GM06990 (cell line): ENCODE results near the gene PDX1.

ENCODE experiments used
- DNase-seq: peaks from one replicate; pipeline ENCODE4 v3.0.0-alpha.2; 2011; ENCODE audit not compliant: insufficient read length; ENCODE audit errors: extremely low read depth
- H3K27me3 ChIP-seq: replicated peaks from 2 replicates; pipeline ENCODE4 v1.6.0; 2011; ENCODE audit warnings: low read length; ENCODE audit not compliant: control insufficient read depth, insufficient read depth
- H3K36me3 ChIP-seq: 2 replicates; pipeline ENCODE4 v1.5.1; 2011; ENCODE audit warnings: low read length; ENCODE audit not compliant: control insufficient read depth, insufficient read depth
- H3K4me3 ChIP-seq: replicated peaks from 2 replicates; pipeline ENCODE4 v1.5.1; 2011; ENCODE audit warnings: low read depth, mild to moderate bottlenecking, control low read depth, low read length
- TF ChIP-seq, protein P1 (sequence below): IDR thresholded peaks from 2 replicates; pipeline ENCODE4 v1.5.1; 2011; ENCODE audit warnings: low read length, control low read depth, mild to moderate bottlenecking, inconsistent platforms; ENCODE audit not compliant: insufficient read depth, poor library complexity, severe bottlenecking

The PDX1 gene

DNA sequence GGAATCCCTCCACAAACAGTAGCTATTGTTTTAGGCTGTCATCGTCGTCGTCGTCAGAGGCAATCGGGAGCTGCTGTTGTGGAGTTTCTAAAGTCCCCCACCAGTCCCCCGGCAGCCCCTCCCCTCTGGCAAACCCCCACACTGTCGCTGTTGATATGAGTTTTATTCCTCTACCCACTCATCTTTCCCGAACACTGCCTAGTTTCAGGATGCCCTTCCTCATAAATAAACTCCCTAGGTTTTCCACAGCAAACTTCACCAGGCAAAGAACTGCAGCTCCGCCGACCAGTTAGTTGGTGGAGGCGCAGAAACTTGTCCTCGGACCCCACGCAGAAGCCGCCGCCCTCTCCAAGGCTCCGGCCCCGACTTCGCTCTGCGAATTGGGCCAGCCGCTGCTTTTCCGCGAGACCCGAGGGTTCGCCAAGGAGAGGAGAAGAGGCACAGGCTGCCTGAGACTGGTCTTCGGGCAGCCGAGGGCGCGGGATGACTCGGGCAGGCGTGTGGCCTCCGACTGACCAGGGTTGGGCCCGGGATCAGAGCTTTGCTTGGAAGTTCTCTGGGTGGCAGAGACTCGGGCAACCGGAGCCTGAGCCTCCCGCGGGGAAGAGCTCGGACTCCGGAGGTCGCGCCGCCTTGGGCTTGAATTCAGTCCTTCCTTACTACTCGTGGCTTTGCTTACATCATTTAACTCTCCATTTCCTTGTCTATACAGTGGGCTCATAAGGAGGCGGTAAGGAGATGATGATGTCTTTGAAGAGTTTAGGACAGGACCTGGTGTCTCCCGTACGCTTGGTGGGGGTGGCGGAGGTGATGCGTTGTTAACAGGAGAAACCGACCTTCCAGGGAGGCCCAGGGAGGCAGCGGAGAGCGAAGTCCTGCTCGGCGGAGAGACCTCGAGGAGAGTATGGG is 7.9 kb downstream of the PDX1 start:
- DNase-seq, result no peak
- H3K36me3 ChIP-seq, result no peaks in the 10 kb centered on the region
- TF ChIP-seq, protein P1, sequence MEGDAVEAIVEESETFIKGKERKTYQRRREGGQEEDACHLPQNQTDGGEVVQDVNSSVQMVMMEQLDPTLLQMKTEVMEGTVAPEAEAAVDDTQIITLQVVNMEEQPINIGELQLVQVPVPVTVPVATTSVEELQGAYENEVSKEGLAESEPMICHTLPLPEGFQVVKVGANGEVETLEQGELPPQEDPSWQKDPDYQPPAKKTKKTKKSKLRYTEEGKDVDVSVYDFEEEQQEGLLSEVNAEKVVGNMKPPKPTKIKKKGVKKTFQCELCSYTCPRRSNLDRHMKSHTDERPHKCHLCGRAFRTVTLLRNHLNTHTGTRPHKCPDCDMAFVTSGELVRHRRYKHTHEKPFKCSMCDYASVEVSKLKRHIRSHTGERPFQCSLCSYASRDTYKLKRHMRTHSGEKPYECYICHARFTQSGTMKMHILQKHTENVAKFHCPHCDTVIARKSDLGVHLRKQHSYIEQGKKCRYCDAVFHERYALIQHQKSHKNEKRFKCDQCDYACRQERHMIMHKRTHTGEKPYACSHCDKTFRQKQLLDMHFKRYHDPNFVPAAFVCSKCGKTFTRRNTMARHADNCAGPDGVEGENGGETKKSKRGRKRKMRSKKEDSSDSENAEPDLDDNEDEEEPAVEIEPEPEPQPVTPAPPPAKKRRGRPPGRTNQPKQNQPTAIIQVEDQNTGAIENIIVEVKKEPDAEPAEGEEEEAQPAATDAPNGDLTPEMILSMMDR, result no peak
- H3K27me3 ChIP-seq, result peaks cover 2% of the 10 kb centered on the region
- no peak overlapping the region for H3K4me3 ChIP-seq

DNA sequence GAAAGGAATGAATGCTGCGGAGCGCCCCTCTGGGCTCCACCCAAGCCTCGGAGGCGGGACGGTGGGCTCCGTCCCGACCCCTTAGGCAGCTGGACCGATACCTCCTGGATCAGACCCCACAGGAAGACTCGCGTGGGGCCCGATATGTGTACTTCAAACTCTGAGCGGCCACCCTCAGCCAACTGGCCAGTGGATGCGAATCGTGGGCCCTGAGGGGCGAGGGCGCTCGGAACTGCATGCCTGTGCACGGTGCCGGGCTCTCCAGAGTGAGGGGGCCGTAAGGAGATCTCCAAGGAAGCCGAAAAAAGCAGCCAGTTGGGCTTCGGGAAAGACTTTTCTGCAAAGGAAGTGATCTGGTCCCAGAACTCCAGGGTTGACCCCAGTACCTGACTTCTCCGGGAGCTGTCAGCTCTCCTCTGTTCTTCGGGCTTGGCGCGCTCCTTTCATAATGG is 8.6 kb downstream of the PDX1 start:
- TF ChIP-seq, protein P1, result no peak
- no peak for DNase-seq
- Histone ChIP-seq H3K4me3 (no peak overlapping the region), H3K27me3 (peaks cover 2% of the 10 kb centered on the region), H3K36me3 (no peaks in the 10 kb centered on the region)

DNA sequence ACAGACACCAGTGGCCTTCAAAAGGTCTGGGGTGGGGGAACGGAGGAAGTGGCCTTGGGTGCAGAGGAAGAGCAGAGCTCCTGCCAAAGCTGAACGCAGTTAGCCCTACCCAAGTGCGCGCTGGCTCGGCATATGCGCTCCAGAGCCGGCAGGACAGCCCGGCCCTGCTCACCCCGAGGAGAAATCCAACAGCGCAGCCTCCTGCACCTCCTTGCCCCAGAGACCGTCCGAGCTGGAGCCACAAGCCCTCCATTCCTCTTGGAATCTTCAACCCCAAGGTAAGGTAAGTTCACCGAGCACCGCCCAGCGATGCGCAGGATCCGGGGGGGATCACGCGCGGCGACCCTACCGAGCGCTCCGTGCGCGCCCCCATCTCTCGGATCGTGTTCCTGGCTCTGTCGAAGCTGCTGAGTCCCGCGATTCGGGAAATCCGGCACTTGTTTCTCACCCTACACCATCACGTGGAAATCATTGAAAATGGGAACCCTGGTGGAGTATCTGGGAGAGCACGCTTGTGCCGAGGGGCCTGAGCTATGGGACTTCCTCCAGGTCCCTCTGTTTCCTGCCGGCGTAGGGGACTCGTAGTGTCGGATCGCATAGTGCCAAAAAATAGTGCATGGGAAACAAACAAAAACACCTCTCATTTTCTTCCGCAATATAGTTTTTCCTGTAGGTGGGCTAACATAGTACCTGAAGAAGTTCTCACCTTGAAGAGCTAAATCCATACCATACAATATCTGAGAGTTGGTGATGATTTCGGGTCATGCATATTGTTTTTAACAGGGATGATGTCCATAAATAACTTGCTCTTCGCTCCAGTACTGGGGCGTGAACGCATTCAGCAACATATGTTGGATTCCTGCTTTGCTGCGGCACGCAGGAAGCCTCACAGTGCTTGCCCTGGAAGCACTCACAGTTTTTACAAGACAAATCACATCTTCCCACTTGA is 9.3 kb downstream of the PDX1 start:
- Histone ChIP-seq H3K4me3 (no peak overlapping the region), H3K27me3 (peaks cover 2% of the 10 kb centered on the region), H3K36me3 (no peaks in the 10 kb centered on the region)
- no peak for DNase-seq
- TF ChIP-seq, protein P1, result no peak

DNA sequence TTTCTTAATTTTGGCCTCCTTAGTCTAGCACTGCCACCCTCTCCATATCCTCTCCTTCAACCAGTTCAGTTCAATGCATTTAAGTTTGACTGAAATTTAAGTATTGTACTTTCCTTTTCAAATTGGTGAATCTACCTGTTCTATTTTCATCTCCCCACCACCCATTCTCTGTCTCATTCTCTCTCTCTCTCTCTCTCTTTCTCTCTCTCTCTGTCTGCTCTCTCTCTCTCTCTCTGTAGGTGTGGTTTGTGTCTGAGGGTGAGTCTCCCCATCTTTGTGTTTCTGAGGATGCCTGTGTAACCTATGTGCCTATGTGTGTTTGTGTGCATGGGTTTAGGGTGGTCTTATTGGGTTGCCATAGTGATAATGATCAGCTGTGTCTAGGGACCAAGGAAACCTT is 10.1 kb downstream of the PDX1 start:
- Histone ChIP-seq H3K36me3 (no peaks in the 10 kb centered on the region), H3K4me3 (no peak overlapping the region), H3K27me3 (peaks cover 2% of the 10 kb centered on the region)
- TF ChIP-seq, protein P1, result no peak
- DNase-seq, result no peak

DNA sequence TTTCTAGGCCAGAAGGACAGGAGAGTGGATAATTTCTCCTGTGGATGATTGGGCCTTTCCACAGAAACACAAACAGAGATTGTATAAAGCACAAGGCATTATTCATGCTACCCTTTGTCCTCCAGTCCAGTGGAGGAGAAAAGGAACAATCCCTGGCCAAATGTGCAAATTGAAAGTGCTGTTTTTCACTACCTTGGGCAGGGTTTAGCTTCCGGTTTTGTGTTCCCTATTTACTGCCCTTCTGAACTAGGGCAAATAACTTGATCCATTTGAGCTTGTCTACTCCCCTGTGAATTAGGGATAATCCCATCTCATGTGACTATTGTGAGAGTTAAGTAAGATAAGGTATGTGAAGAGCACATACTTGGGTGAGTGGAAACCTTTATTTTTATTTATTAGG is 13.3 kb downstream of the PDX1 start:
- Histone ChIP-seq H3K36me3 (no peaks in the 10 kb centered on the region), H3K4me3 (no peak overlapping the region), H3K27me3 (peaks cover 2% of the 10 kb centered on the region)
- no peak for DNase-seq
- TF ChIP-seq, protein P1, result no peak
